OCI-LY7 (cell line): ENCODE measurements around the gene CA10. TPM values are rescaled to one million over a fixed set of nuclear protein-coding genes. Genes with fewer than 3 reads are reported as not detected.

Experiments
- BruUV-seq: library from RNA; stranded (reverse); fragments of 400-500 nt; replicated peaks from 2 replicates; lab custom pipeline; 2021; lab: Mats Ljungman, UMichigan
- CTCF ChIA-PET: fragments of 300-600 bp; sonication (Branson Sonifier 250); formaldehyde crosslinking; loops from one replicate; lab custom pipeline; 2022; ENCODE audit warnings: antibody characterized with exemption; ENCODE audit not compliant: unreplicated experiment; lab: Charles Lee
- POLR2A ChIA-PET: fragments of 300-600 bp; sonication (Branson Sonifier 250); formaldehyde crosslinking; loops from one replicate; lab custom pipeline; 2022; ENCODE audit warnings: antibody characterized with exemption; lab: Charles Lee
- DNase-seq: peaks from one replicate; pipeline ENCODE4 v3.0.0-alpha.2; 2015; ENCODE audit warnings: low spot score
- H2AFZ ChIP-seq: fragments of 200-600 bp; sonication (generic), shearing (Covaris generic); 2 replicates; pipeline ENCODE4 v1.6.1; 2014; ENCODE audit warnings: mild to moderate bottlenecking, antibody characterized with exemption, low read length, moderate library complexity
- H3K27ac ChIP-seq: fragments of 200-600 bp; sonication (generic); 2 replicates; pipeline ENCODE4 v1.5.1; 2014; ENCODE audit warnings: mixed run types, low read depth, mild to moderate bottlenecking, moderate library complexity, low read length, inconsistent platforms; ENCODE audit not compliant: poor library complexity, severe bottlenecking
- H3K36me3 ChIP-seq: fragments of 200-600 bp; sonication (generic); 2 replicates; pipeline ENCODE4 v1.6.1; 2014; ENCODE audit warnings: mild to moderate bottlenecking, antibody characterized with exemption, low read length, moderate library complexity, mixed read lengths; ENCODE audit not compliant: insufficient read depth
- H3K4me1 ChIP-seq: fragments of 200-600 bp; sonication (generic); 2 replicates; pipeline ENCODE4 v1.5.1; 2014; ENCODE audit warnings: mild to moderate bottlenecking, low read length; ENCODE audit not compliant: insufficient read depth, poor library complexity, severe bottlenecking
- H3K4me2 ChIP-seq: fragments of 200-600 bp; sonication (generic); 2 replicates; pipeline ENCODE4 v1.6.1; 2014; ENCODE audit warnings: mild to moderate bottlenecking, low read length
- H3K4me3 ChIP-seq: fragments of 200-600 bp; sonication (generic); 2 replicates; pipeline ENCODE4 v1.5.1; 2014; ENCODE audit warnings: mild to moderate bottlenecking, low read depth, low read length; ENCODE audit not compliant: poor library complexity, severe bottlenecking
- H3K79me2 ChIP-seq: fragments of 200-600 bp; sonication (generic); 2 replicates; pipeline ENCODE4 v1.6.1; 2016; ENCODE audit warnings: low read depth, mild to moderate bottlenecking, low read length, moderate library complexity, mixed read lengths; ENCODE audit not compliant: insufficient read depth
- H3K9me2 ChIP-seq: fragments of 200-600 bp; sonication (generic); 2 replicates; pipeline ENCODE4 v1.6.1; 2016; ENCODE audit warnings: mild to moderate bottlenecking, low read length, mixed read lengths; ENCODE audit not compliant: insufficient read depth
- H3K9me3 ChIP-seq: fragments of 200-600 bp; sonication (generic); 2 replicates; pipeline ENCODE4 v1.6.1; 2014; ENCODE audit warnings: mild to moderate bottlenecking, mixed run types, low read length, mixed read lengths
- H4K20me1 ChIP-seq: fragments of 200-600 bp; sonication (generic); 2 replicates; pipeline ENCODE4 v1.6.1; 2014; ENCODE audit warnings: mild to moderate bottlenecking, antibody characterized with exemption, low read length, moderate library complexity, mixed read lengths; ENCODE audit not compliant: insufficient read depth
- CTCF ChIP-seq: fragments of 200-600 bp; sonication (generic); conservative IDR thresholded peaks from 2 replicates; pipeline ENCODE4 v1.5.1; 2014; ENCODE audit warnings: mild to moderate bottlenecking, antibody characterized with exemption, low read length, moderate library complexity, mixed read lengths
- EZH2phosphoT487 ChIP-seq: fragments of 200-600 bp; sonication (generic); IDR thresholded peaks from 2 replicates; pipeline ENCODE4 v1.6.1; 2018; ENCODE audit warnings: low read depth, borderline replicate concordance, mild to moderate bottlenecking, mixed run types, antibody characterized with exemption, low read length, moderate library complexity, mixed read lengths
- intact Hi-C: fragments of 100-400 bp; cut with micrococcal nuclease; formaldehyde crosslinking; loops from one replicate; pipeline ENCODE4 v1.10.0; 2022; ENCODE audit not compliant: unreplicated experiment
- total RNA-seq, 2 experiments: library from RNA; depleted of rRNA in 1 of 2; stranded (reverse); fragments of >200 nt in 1 of 2; shearing (Covaris generic) in 1 of 2; gene quantifications; 2 replicates each; pipeline ENCODE4 v1.2.3, GENCODE V29; 2014 to 2022

CA10 gene
- total RNA-seq, 2 experiments from 2014 or later, result not detected

DNA sequence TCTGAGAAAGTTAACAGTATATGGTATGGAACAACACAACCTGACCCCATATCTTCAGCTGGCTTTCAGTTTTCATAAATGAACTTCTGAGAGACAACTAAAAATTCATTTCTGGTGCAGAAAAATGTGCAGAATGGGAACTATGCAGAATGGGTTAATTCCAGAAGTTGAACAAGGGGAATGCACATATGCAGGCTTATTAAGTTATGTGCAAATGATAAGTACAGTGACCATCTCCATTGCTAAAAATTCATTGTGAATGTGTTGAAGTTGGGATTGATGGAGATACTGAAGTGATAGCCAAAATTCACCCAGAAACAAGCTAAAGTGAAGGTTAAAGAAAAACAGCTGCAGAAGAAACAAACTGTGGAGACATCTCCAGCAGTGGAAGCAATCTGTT lies 315.8 kb downstream of the CA10 start:
- Histone ChIP-seq H3K9me2 (no peaks in the 10 kb centered on the region), H3K9me3 (no peaks in the 10 kb centered on the region), H3K27ac (no peak overlapping the region), H3K4me2 (no peak overlapping the region), H4K20me1 (no peaks in the 10 kb centered on the region), H3K79me2 (no peaks in the 10 kb centered on the region), H3K36me3 (no peaks in the 10 kb centered on the region), H3K4me1 (no peaks in the 10 kb centered on the region), H2AFZ (no peak overlapping the region), H3K4me3 (no peak overlapping the region)
- ChIA-PET CTCF (no interaction called here), POLR2A (interaction anchor here (0.7 kb wide), 1 partner anchor 434 kb away, joined by 3 read pairs; no protein-coding TSS in a partner anchor)
- intact Hi-C loops, result no loop called here
- no TSS peak for BruUV-seq
- TF ChIP-seq EZH2phosphoT487 (no peak), CTCF (no peak)
- DNase-seq, result no peak

DNA sequence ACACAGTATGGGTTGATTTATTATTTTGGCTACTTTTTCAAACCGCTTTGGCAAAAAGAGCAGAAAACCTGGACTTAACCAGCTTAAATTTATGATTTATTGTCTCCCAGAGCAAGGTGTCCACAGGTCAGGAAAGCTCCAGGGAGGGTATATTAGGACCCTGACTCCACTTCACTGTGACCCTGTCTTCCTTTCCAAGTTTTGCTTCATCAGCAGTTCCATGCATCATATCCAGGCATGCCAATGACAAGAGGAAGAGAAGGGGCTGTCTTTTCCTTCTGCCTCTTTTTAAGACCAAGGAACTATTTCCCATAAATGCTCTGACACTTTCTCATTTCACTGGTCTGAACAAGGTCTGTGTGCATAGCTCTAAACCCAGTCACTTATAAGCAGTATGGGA lies 316.8 kb downstream of the CA10 start:
- Histone ChIP-seq H3K9me3 (no peaks in the 10 kb centered on the region), H3K27ac (no peak overlapping the region), H3K79me2 (no peaks in the 10 kb centered on the region), H2AFZ (no peak overlapping the region), H3K4me3 (no peak overlapping the region), H3K4me2 (no peak overlapping the region), H3K36me3 (no peaks in the 10 kb centered on the region), H4K20me1 (no peaks in the 10 kb centered on the region), H3K9me2 (no peaks in the 10 kb centered on the region), H3K4me1 (no peaks in the 10 kb centered on the region)
- DNase-seq, result no peak
- POLR2A ChIA-PET, result no interaction called here
- no TSS peak for BruUV-seq
- intact Hi-C loops, result no loop called here
- TF ChIP-seq EZH2phosphoT487 (no peak), CTCF (no peak)
- CTCF ChIA-PET, result no interaction called here

DNA sequence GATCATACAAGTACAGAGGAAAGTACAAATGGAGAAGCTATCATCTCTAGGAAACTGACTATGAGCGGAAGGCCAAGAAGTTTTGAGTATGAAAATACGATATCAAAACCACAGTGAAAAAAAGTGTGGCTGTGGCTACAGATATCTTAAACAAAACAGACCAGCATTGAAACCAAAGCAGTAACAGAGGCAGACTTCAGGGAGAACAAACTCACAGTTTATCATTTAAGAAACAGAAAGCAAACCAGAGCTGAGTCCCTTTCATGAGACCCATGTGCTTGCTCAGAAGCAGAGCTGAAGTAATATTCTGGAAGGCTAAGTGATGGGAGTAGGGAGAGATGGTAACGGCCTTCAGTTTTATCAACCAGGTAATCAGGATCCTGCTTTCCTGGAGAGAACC lies 317.8 kb downstream of the CA10 start:
- no TSS peak for BruUV-seq
- DNase-seq, result no peak

More for the DNA sequence above, 317.8 kb downstream of the CA10 start:
- Histone ChIP-seq H3K9me2 (no peaks in the 10 kb centered on the region), H3K4me1 (no peaks in the 10 kb centered on the region), H3K36me3 (no peaks in the 10 kb centered on the region), H3K9me3 (no peaks in the 10 kb centered on the region), H3K4me2 (no peak overlapping the region), H2AFZ (no peak overlapping the region), H3K4me3 (no peak overlapping the region), H4K20me1 (no peaks in the 10 kb centered on the region), H3K79me2 (no peaks in the 10 kb centered on the region), H3K27ac (no peak overlapping the region)
- ChIA-PET CTCF (no interaction called here), POLR2A (no interaction called here)
- intact Hi-C loops, result no loop called here
- no peak for TF ChIP-seq CTCF
- no peak for TF ChIP-seq EZH2phosphoT487
